ENCODE data around the gene TMEM82.

Gene TMEM82

GRCh38 chr1:15736892-15737261 lies 5.4 kb upstream of the TMEM82 start:
- no peak for DNase-seq

DNA sequence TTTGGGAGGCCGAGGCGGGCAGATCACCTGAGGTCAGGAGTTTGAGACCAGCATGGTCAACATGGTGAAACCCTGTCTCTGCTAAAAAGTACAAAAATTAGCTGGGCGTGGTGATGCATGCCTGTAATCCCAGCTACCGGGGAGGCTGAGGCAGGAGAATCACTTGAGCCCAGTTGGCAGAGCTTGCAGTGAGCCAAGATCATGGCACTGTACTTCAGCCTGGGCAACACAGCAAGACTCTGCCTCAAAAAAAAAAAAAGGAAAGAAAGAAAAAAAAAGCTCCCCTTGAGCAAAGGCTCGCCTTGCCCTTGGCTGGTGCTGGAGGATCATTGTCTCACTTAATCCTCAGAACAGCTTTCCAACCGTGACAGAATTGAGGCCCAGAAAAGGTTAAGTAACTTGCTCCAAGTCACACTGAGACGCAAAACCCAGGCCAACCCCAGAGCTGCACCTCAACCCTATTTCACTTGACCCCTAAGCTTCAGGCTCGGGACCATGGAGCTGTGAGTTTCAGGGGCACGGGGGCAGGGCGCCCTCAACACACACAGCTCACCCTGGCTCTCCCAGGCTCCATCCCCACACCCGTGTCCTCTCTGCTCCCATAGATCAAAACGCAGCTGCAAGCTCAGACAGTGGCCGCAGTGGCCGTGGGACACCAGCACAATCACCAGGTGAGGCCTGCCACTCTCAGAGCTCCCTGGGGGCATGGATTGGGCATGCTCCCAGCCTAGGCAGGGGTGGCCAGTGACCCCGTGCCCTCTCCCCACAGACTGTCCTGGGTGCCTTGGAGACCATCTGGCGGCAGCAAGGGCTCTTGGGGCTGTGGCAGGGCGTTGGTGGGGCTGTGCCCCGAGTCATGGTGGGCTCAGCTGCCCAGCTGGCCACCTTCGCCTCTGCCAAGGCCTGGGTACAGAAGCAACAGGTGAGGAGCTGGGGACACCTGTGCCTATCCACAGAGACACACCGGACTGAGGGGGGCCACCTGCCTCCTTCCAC lies 4.7 kb upstream of the TMEM82 start:
- DNase-seq = no peak

DNA sequence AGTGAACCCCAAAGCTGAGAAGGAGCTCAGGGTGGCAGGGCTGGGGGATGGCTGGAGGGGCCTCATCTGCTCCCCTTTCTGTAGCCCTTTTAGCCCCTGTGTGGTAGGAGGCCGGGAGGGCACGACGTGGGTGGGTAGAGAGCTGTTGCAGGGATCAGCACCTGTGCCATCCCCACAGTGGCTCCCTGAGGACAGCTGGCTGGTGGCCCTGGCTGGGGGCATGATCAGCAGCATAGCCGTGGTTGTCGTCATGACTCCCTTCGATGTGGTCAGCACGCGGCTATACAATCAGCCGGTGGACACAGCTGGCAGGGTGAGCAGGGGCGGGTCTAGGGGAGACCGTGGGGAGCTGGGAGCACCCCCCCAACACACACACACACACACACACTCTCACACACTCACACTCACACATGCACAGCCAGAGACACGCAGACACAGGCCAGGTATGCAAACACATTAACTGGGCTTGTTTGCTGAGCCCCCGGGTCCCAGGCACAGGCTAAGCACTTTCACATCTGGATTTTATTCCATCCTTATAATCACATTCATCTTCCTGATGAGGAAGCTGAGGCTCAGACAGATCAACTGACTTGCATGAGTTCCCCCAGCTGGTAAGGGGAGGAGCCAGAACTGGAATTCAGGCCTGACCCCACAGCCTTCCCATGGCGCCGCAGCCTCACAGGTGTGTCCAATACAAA lies 3.7 kb upstream of the TMEM82 start:
- DNase-seq = no peak

GRCh38 chr1:15739259-15739658 lies 3.0 kb upstream of the TMEM82 start:
- DNase-seq = no peak

GRCh38 chr1:15739745-15740144 lies 2.6 kb upstream of the TMEM82 start:
- no peak for DNase-seq

GRCh38 chr1:15740924-15741850 lies 1.1 kb upstream of the TMEM82 start:
- DNase-seq = peak; percentile 87

DNA sequence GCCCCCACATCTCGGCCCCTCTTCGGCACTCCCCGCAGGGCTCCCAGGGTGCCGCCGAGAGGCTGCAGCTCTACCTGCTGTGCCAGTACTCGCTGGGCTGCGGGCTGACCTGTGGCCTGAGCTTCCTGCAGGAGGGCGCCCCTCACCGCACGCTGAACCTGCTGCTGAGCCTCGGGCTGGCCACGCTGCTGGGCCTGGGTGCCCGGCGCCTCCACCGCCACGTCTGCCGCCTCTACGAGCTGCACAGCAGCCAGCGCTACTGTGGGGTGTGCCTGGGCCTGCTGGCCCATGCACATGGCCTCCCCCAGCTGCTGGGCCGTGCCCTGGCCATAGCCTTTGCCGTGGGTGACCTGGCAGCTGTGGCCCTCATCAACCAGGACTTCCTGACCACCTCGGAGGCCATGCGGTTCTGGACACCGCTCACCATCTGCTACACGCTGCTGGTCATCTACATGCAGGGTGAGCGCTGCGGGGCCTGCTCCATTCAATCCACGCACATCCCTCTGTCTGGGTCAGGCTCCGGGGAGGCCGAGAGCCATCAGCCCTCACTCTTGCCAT lies 1.9 kb downstream of the TMEM82 start:
- no peak for DNase-seq

DNA sequence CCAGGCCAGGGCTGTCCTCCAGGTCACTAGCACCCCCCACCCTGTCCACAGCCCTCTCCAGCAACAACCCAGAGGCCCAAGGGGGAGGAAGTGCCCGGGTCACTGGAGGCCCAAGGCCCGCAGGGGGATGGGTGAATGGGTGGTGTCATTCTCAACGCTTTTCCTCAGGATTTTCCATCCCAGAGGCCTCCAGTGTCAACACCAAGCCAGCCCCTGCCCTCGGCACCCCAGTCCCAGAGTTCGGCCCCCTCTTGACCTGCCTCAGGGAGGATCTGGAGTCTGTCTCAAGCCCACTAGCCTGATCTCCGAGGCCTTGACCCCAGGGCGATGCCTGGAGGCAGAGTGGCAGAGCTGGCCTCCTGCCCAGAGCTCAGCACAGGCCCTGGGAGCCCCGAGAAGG lies 5.1 kb downstream of the TMEM82 start:
- no peak for DNase-seq

- DNase-seq = no peak
Observed at GRCh38 chr1:15748264-15748663, 6.0 kb downstream of the TMEM82 start.

DNA sequence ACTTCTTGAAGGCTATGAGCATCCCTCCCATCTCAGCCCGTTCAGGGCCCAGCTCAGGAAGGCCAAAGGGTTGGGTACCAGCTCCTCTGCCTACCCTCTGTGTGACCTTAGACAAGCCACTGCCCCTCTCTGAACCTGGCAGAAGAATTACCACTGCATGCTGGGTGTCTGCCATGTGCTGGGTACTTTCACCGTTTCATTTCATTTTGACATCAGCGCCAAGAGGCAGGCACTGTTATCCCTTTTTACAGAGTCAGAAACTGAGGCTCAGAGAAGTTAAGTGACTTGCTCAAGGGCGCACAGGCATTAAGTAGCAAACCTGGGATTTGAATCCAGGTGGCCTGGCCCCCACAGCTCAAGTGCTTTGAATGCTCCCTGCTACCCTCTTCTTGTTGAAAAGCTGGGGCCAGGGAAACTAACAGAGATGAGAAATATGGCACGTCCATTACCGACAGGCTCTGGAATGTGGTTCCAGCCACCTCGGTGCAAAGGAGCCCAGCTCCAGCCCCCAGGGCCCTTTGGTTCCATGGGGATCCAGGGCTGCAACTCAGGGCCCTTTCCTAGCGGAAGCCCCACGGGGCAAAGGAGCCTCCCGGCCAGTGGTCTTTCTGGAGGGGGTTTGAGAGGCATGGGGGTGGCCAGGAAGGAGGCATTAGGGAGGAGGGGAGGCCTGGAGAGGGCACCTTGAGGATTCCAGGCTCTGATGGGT lies 6.5 kb downstream of the TMEM82 start:
- DNase-seq = no peak

GRCh38 chr1:15749399-15750291 lies 7.3 kb downstream of the TMEM82 start:
- no peak for DNase-seq

DNA sequence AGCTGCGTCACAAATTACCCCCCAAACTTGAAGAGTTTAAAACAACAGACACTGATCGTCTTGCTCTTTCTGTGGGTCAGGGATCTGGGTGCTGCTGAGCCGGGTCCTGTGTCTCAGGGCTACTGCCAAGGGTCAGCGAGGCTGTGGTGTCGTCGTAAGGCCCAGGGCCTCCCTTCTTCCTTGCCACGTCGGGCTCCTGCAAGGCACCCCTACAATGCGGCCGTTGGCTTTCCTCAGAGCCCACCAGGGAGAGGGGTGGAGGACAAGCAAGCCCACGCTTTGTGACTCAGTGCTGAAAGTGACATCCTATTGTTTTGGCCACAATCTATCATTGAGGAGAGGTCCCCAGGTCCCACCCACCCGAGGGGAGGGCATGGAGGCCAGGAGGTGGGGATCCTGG lies 8.6 kb downstream of the TMEM82 start:
- no peak for DNase-seq

DNA sequence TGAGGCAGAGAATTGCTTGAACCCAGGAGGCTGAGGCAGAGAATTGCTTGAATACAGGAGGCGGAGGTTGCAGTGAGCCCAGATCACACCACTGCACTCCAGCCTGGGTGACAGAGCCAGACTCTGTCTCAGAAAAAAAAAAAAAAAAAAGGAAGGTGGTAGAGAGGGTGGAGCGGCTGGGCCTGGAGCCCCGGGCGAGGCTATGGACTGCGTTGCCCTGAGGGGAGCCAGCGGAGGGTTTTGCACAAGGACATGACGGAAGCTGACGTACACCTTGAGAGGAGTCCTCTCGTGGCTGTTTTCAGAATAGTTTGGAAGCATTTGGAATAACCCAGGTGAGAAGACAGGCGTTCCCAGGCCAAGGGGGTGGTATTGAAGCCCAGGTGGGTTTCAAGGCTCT lies 9.4 kb downstream of the TMEM82 start:
- DNase-seq = no peak

DNA sequence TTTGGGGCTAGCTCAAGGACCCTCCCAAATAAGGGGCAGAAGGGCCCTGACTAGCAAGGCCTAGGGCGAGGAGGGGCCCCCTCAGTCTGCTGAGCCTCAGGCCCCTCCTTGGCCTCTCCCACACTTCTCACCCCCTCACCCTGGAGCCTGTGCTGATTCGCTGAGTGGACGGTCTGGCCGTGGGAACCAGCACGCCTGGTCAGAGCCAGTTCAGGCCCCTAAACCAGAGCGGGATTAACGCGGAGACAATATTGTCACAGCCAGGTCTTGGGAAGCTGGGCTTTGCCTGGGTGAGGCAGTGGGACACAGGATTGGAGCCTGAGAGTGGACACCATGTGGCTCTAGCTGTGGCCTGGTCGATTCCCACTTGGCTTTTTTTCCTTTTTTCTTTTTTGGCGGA lies 11.5 kb downstream of the TMEM82 start:
- no peak for DNase-seq

GRCh38 chr1:15755021-15755645 lies 12.8 kb downstream of the TMEM82 start:
- no peak for DNase-seq

GRCh38 chr1:15755646-15756040 lies 13.3 kb downstream of the TMEM82 start:
- no peak for DNase-seq

GRCh38 chr1:15756143-15757015 lies 14.1 kb downstream of the TMEM82 start:
- no peak for DNase-seq

DNA sequence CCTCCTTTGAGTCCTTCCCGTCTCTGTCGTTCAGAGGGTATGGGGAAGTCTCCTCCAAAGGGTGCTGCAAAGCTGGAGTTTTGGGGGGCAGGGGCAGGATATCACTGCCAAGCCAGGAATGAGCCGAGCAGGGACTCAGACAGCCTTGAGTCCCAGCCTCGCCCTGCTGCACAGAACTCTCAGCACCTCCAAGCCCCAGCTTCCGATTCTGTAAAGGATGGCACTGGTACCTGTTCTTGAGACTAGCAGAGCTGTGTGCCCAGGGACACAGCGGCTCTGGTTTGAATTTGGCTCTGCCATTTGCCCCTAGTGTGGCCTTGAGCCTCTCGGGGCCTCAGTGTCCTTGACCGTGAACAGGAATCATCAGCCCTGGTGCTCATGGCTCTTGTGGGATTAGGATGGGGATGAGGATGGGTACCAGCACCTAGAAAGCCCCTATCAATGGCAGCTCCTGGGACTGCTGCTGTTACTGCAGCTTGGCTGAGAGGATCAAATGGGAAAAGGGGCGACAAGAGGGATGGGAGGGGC lies 14.8 kb downstream of the TMEM82 start:
- DNase-seq = no peak
